GM21528 (cell line): ENCODE measurements around the gene NPHP4.
"Not testable (repeated sequence)": the region's sequence is repeated elsewhere in the genome, so short reads cannot be mapped to it uniquely, and the experiment has no call there.

Experiments used
- ATAC-seq: cut with Tn5 transposase; IDR thresholded peaks from one replicate; pipeline ENCODE4 v1.9.1; 2021; ENCODE audit warnings: mild to moderate bottlenecking, moderate library complexity; ENCODE audit not compliant: unreplicated experiment, low FRiP score

Gene NPHP4

GRCh38 chr1:5939271-5940170 is 52.7 kb downstream of the NPHP4 start:
- no peak for ATAC-seq

GRCh38 chr1:5938101-5938646 is 54.1 kb downstream of the NPHP4 start:
- ATAC-seq: no peak

GRCh38 chr1:5937373-5937857 is 54.8 kb downstream of the NPHP4 start:
- no peak for ATAC-seq

GRCh38 chr1:5936621-5937372 is 55.4 kb downstream of the NPHP4 start:
- no peak for ATAC-seq

GRCh38 chr1:5936126-5936525 is 56.1 kb downstream of the NPHP4 start:
- no peak for ATAC-seq

- ATAC-seq: no peak
Observed at GRCh38 chr1:5935026-5935425, 57.2 kb downstream of the NPHP4 start.

- ATAC-seq: no peak
Observed at GRCh38 chr1:5934058-5934884, 58.0 kb downstream of the NPHP4 start.

- ATAC-seq: no peak
Observed at GRCh38 chr1:5933676-5934057, 58.6 kb downstream of the NPHP4 start.

GRCh38 chr1:5933050-5933449 is 59.2 kb downstream of the NPHP4 start:
- ATAC-seq: no peak

- no peak for ATAC-seq
Observed at GRCh38 chr1:5928714-5929400, 63.4 kb downstream of the NPHP4 start.

GRCh38 chr1:5927506-5928370 is 64.5 kb downstream of the NPHP4 start:
- no peak for ATAC-seq

- ATAC-seq: no peak
Observed at GRCh38 chr1:5926686-5927435, 65.4 kb downstream of the NPHP4 start.

GRCh38 chr1:5922700-5923330 is 69.4 kb downstream of the NPHP4 start:
- ATAC-seq: not testable (repeated sequence)

- ATAC-seq: no peak
Observed at GRCh38 chr1:5921671-5922070, 70.6 kb downstream of the NPHP4 start.

GRCh38 chr1:5921129-5921528 is 71.1 kb downstream of the NPHP4 start:
- no peak for ATAC-seq

- ATAC-seq: no peak
Observed at GRCh38 chr1:5920201-5920600, 72.0 kb downstream of the NPHP4 start.

- ATAC-seq: no peak
Observed at GRCh38 chr1:5918275-5918649, 74.0 kb downstream of the NPHP4 start.
